A549 (cell line): ENCODE results near the gene BFSP1.

Source experiments
- BHLHE40 ChIP-seq: IDR thresholded peaks from 2 replicates; pipeline ENCODE4 v1.6.1; 2012; ENCODE audit warnings: low read depth, low read length, inconsistent platforms
- CEBPB ChIP-seq, 2 experiments: fragments of >200 bp in 1 of 2; sonication (Bioruptor Twin) in 1 of 2; formaldehyde crosslinking in 1 of 2; IDR thresholded peaks; 2 replicates each; pipeline ENCODE4 v1.6.1; 2012 to 2016
- EP300 ChIP-seq, 2 experiments: fragments of >200 bp; sonication (Bioruptor Twin); formaldehyde crosslinking; IDR thresholded peaks; 2 replicates in 1 of 2; 3 replicates in 1 of 2; pipeline ENCODE4 v1.6.1; 2016 to 2017
- GATA3 ChIP-seq: IDR thresholded peaks from 2 replicates; pipeline ENCODE4 v1.6.1; 2012; ENCODE audit warnings: borderline replicate concordance
- HEYL ChIP-seq: fragments of 250-450 bp; sonication (Bioruptor Pico); IDR thresholded peaks from 2 replicates; pipeline ENCODE4 v1.8.0; 2021; ENCODE audit warnings: mild to moderate bottlenecking, moderate library complexity
- JUN ChIP-seq, 2 experiments: fragments of >200 bp; sonication (Bioruptor Twin); formaldehyde crosslinking; IDR thresholded peaks; 2 replicates in 1 of 2; 3 replicates in 1 of 2; pipeline ENCODE4 v1.6.1; 2016 to 2017
- MYC ChIP-seq: IDR thresholded peaks from 2 replicates; pipeline ENCODE4 v1.6.1; 2012; ENCODE audit warnings: mild to moderate bottlenecking, inconsistent platforms, low read length, improper control_type of control experiment, borderline replicate concordance
- PHF8 ChIP-seq: fragments of 200-600 bp; sonication (generic); IDR thresholded peaks from 2 replicates; pipeline ENCODE4 v1.6.1; 2016; ENCODE audit warnings: low read depth, mild to moderate bottlenecking, antibody characterized with exemption, moderate library complexity, borderline replicate concordance
- POLR2A ChIP-seq: IDR thresholded peaks from 2 replicates; pipeline ENCODE4 v1.6.1; 2012; ENCODE audit warnings: mild to moderate bottlenecking, low read length
- RAD21 ChIP-seq, 2 experiments: fragments of >200 bp in 1 of 2; sonication (Bioruptor Twin) in 1 of 2; formaldehyde crosslinking in 1 of 2; IDR thresholded peaks in 1 of 2; conservative IDR thresholded peaks in 1 of 2; 2 replicates in 1 of 2; 3 replicates in 1 of 2; pipeline ENCODE4 v1.6.1; 2012 to 2018; ENCODE audit warnings: inconsistent platforms in 1 of 2
- RFX5 ChIP-seq: fragments of 450-650 bp; IDR thresholded peaks from 2 replicates; pipeline ENCODE4 v1.7.1; 2014; ENCODE audit warnings: antibody characterized with exemption, mild to moderate bottlenecking, moderate library complexity
- TF ChIP-seq, protein P1 (sequence below): fragments of 200-600 bp; sonication (generic); IDR thresholded peaks from 2 replicates; pipeline ENCODE4 v1.6.1; 2016; ENCODE audit warnings: antibody characterized with exemption, mild to moderate bottlenecking, moderate library complexity
- TF ChIP-seq, protein P2 (sequence below): fragments of >200 bp; sonication (Bioruptor Twin); formaldehyde crosslinking; IDR thresholded peaks from 3 replicates; pipeline ENCODE4 v1.5.1; 2016
- TF ChIP-seq, protein P3 (sequence below): IDR thresholded peaks from 2 replicates; pipeline ENCODE4 v1.6.1; 2012

DNA sequence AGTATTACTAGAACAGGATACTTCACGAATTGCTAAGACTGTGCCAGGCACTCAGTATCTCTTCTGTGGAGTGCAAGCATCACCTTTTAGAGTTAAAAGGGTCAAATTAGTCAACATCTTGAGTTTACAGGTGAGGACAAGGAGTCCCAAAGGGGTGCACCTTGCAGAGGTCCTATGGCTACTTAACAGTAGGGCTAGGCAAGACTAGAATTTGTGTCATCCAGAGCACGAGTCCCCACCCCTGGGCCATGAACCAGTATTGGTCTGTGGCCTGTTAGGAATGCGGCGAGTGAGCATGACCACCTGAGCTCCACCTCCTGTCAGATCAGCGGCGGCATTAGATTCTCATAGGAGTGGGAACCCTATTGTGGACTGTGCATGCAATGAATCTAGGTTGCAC lies 28.2 kb upstream of the BFSP1 start:
- TF ChIP-seq POLR2A (no peak), BHLHE40 (no peak), RFX5 (no peak), PHF8 (no peak), GATA3 (no peak), JUN (IDR thresholded peaks at IDR 0.05) (no peak), EP300 (IDR thresholded peaks at IDR 0.05) (no peak), HEYL (CRISPR knock-in tag) (no peak), RAD21 (conservative IDR thresholded peaks at IDR 0.05 in 1 of 2, IDR thresholded peaks at IDR 0.05 in 1 of 2) (no peak), MYC (no peak), CEBPB (IDR thresholded peaks at IDR 0.05) (no peak)
- TF ChIP-seq, protein P1, sequence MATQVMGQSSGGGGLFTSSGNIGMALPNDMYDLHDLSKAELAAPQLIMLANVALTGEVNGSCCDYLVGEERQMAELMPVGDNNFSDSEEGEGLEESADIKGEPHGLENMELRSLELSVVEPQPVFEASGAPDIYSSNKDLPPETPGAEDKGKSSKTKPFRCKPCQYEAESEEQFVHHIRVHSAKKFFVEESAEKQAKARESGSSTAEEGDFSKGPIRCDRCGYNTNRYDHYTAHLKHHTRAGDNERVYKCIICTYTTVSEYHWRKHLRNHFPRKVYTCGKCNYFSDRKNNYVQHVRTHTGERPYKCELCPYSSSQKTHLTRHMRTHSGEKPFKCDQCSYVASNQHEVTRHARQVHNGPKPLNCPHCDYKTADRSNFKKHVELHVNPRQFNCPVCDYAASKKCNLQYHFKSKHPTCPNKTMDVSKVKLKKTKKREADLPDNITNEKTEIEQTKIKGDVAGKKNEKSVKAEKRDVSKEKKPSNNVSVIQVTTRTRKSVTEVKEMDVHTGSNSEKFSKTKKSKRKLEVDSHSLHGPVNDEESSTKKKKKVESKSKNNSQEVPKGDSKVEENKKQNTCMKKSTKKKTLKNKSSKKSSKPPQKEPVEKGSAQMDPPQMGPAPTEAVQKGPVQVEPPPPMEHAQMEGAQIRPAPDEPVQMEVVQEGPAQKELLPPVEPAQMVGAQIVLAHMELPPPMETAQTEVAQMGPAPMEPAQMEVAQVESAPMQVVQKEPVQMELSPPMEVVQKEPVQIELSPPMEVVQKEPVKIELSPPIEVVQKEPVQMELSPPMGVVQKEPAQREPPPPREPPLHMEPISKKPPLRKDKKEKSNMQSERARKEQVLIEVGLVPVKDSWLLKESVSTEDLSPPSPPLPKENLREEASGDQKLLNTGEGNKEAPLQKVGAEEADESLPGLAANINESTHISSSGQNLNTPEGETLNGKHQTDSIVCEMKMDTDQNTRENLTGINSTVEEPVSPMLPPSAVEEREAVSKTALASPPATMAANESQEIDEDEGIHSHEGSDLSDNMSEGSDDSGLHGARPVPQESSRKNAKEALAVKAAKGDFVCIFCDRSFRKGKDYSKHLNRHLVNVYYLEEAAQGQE: no peak
- TF ChIP-seq, protein P2, sequence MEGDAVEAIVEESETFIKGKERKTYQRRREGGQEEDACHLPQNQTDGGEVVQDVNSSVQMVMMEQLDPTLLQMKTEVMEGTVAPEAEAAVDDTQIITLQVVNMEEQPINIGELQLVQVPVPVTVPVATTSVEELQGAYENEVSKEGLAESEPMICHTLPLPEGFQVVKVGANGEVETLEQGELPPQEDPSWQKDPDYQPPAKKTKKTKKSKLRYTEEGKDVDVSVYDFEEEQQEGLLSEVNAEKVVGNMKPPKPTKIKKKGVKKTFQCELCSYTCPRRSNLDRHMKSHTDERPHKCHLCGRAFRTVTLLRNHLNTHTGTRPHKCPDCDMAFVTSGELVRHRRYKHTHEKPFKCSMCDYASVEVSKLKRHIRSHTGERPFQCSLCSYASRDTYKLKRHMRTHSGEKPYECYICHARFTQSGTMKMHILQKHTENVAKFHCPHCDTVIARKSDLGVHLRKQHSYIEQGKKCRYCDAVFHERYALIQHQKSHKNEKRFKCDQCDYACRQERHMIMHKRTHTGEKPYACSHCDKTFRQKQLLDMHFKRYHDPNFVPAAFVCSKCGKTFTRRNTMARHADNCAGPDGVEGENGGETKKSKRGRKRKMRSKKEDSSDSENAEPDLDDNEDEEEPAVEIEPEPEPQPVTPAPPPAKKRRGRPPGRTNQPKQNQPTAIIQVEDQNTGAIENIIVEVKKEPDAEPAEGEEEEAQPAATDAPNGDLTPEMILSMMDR: no peak
- TF ChIP-seq, protein P3, sequence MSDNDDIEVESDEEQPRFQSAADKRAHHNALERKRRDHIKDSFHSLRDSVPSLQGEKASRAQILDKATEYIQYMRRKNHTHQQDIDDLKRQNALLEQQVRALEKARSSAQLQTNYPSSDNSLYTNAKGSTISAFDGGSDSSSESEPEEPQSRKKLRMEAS: no peak
